B cell (primary cell): ENCODE measurements around the gene AMDHD2. TPM values are rescaled to one million over a fixed set of nuclear protein-coding genes. Genes with fewer than 3 reads are reported as not detected.
"Not testable (repeated sequence)": the region's sequence is repeated elsewhere in the genome, so short reads cannot be mapped to it uniquely, and the experiment has no call there.

Experiments
- ATAC-seq: fragments of 200-7000 bp; cut with Tn5 transposase; one replicate; pipeline ENCODE4 v1.10.0; 2021; ENCODE audit warnings: low read depth, mild to moderate bottlenecking, moderate number of reproducible peaks, moderate library complexity
- CTCF ChIA-PET: fragments of 350-600 bp; sonication (Branson Sonifier 250); formaldehyde crosslinking; loops from one replicate; lab custom pipeline; 2021; ENCODE audit warnings: antibody characterized with exemption, inconsistent platforms; lab: Charles Lee
- POLR2A ChIA-PET: fragments of 350-600 bp; sonication (Branson Sonifier 250); formaldehyde crosslinking; loops from one replicate; lab custom pipeline; 2021; ENCODE audit warnings: antibody characterized with exemption; lab: Charles Lee
- DNase-seq: peaks from one replicate; pipeline ENCODE4 v3.0.0; 2013
- H2AFZ ChIP-seq: 2 replicates; pipeline ENCODE4 v1.6.1; 2012; ENCODE audit warnings: mild to moderate bottlenecking, low read depth, low read length; ENCODE audit not compliant: insufficient read depth, poor library complexity, severe bottlenecking
- H3K27ac ChIP-seq, 2 donors: 1 replicate in 1 of 2; 2 replicates in 1 of 2; pipeline ENCODE4 v1.5.1; 2012 to 2013; ENCODE audit warnings: low read length in 2 of 2, mild to moderate bottlenecking in 2 of 2, moderate library complexity in 1 of 2
- H3K27me3 ChIP-seq, 4 experiments: fragments of 200-600 bp in 1 of 4; sonication (generic) in 1 of 4; replicated peaks in 1 of 4; 1 replicate in 2 of 4; 2 replicates in 2 of 4; pipeline versions ENCODE4 v1.6.1 to v1.7.0; 2013 to 2016; ENCODE audit warnings: low read length in 3 of 4, mild to moderate bottlenecking in 2 of 4, mixed read lengths in 1 of 4, moderate library complexity in 1 of 4; ENCODE audit not compliant: insufficient read depth in 4 of 4, control insufficient read depth in 3 of 4; ENCODE audit errors: control extremely low read depth in 1 of 4
- H3K36me3 ChIP-seq, 2 experiments: replicated peaks in 1 of 2; 1 replicate in 1 of 2; 2 replicates in 1 of 2; pipeline versions ENCODE4 v1.6.1 to v1.7.1; 2013; ENCODE audit warnings: low read length in 1 of 2; ENCODE audit not compliant: insufficient read depth in 2 of 2, control insufficient read depth in 1 of 2; ENCODE audit errors: control extremely low read depth in 1 of 2, extremely low read depth in 1 of 2
- H3K4me1 ChIP-seq, 2 donors: fragments of 200-600 bp in 1 of 2; sonication (generic) in 1 of 2; 1 replicate in 1 of 2; 2 replicates in 1 of 2; pipeline versions ENCODE4 v1.5.1 to v1.6.1; 2013 to 2017; ENCODE audit warnings: low read length in 2 of 2; ENCODE audit not compliant: control insufficient read depth in 2 of 2, insufficient read depth in 2 of 2
- H3K4me2 ChIP-seq: replicated peaks from 2 replicates; pipeline ENCODE3; 2012; ENCODE audit warnings: mild to moderate bottlenecking, low read depth, low read length; ENCODE audit not compliant: poor library complexity, severe bottlenecking
- H3K4me3 ChIP-seq, 5 experiments: fragments of 200-600 bp in 1 of 5; sonication (generic) in 1 of 5; 1 replicate in 3 of 5; 2 replicates in 2 of 5; pipeline versions ENCODE4 v1.5.1 to v1.7.0; 2011 to 2016; ENCODE audit warnings: low read length in 4 of 5, mild to moderate bottlenecking in 4 of 5, low read depth in 2 of 5, control low read depth in 1 of 5, moderate library complexity in 1 of 5; ENCODE audit not compliant: insufficient read depth in 1 of 5; ENCODE audit errors: control extremely low read depth in 1 of 5, extremely low read depth in 1 of 5
- H3K79me2 ChIP-seq: fragments of 200-600 bp; sonication (generic); one replicate; pipeline ENCODE4 v1.6.0; 2016; ENCODE audit warnings: low read length; ENCODE audit not compliant: control insufficient read depth, insufficient read depth
- H3K9ac ChIP-seq: fragments of 200-600 bp; sonication (generic); 2 replicates; pipeline ENCODE4 v1.6.1; 2017; ENCODE audit warnings: mild to moderate bottlenecking, low read length, moderate library complexity
- H3K9me3 ChIP-seq, 3 donors: one replicate each; pipeline versions ENCODE4 v1.6.1 to v1.7.1; 2013; ENCODE audit warnings: low read length in 2 of 3; ENCODE audit not compliant: control insufficient read depth in 2 of 3, insufficient read depth in 1 of 3; ENCODE audit errors: control extremely low read depth in 1 of 3
- H4K20me1 ChIP-seq: 2 replicates; pipeline ENCODE4 v1.6.0; 2012; ENCODE audit warnings: mild to moderate bottlenecking, low read length; ENCODE audit not compliant: insufficient read depth, control insufficient read depth, poor library complexity, severe bottlenecking
- H3K27ac Mint-ChIP-seq: one replicate; pipeline ENCODE4 v1.8.0; 2021; ENCODE audit warnings: mixed read lengths
- H3K27me3 Mint-ChIP-seq: one replicate; pipeline ENCODE4 v1.8.0; 2021; ENCODE audit warnings: mixed read lengths
- H3K4me1 Mint-ChIP-seq: one replicate; pipeline ENCODE4 v1.8.0; 2021; ENCODE audit warnings: mixed read lengths
- H3K4me3 Mint-ChIP-seq: one replicate; pipeline ENCODE4 v1.8.0; 2021; ENCODE audit warnings: mixed read lengths
- H3K9me3 Mint-ChIP-seq: one replicate; pipeline ENCODE4 v1.8.0; 2022; ENCODE audit warnings: mixed read lengths; ENCODE audit not compliant: insufficient read depth
- WGBS: methylation state at CpG from one replicate; pipeline ENCODE4 v1.1.5; 2013; ENCODE audit warnings: missing lambda C conversion rate; ENCODE audit not compliant: insufficient coverage; 5-methylcytosine and 5-hydroxymethylcytosine counted together
- intact Hi-C: fragments of 100-400 bp; cut with micrococcal nuclease; formaldehyde crosslinking; loops from one replicate; pipeline ENCODE4 v1.10.0; 2022
- polyA plus RNA-seq: library from polyadenylated mRNA; depleted of rRNA; stranded (reverse); fragments of >200 nt; gene quantifications from 2 replicates; pipeline ENCODE4 v1.2.3, GENCODE V29; 2012
- small RNA-seq: library from RNA; depleted of rRNA; stranded (forward); fragments of <200 nt; gene quantifications from one replicate; pipeline ENCODE3, GENCODE V24; 2012; ENCODE audit warnings: low replicate concordance, low read depth; ENCODE audit not compliant: insufficient read length
- total RNA-seq, 2 donors: library from RNA; stranded (reverse); fragments of 120-200 nt in 1 of 2; gene quantifications; 1 replicate in 1 of 2; 2 replicates in 1 of 2; pipeline versions ENCODE4 v1.2.3 to v1.2.4, GENCODE V29; 2013 to 2022

AMDHD2 gene
- total and polyA plus RNA-seq, 2 donors (not counting 1 experiment from before 2014, with no cell fraction given): 133 to 209 TPM

DNA sequence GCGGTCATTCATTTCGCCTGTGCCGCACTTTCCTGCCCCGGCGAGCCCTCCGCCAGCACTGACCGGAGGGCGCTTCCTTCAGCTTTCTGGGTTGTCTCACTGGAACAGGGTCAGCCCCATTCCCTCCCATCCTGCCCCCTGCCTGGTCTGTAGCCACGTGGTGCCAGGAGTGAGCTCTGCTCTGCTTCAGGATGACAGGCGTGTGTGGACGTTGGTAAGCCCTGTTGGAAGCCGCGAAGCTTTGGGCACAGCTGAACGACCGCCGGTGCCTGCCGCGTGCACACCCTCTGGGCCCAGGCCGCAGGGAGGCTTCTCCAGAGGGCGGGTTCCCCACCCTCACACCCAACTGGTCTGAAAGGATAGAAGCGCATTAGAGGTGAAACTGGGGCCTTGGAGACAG lies 60.6 kb downstream of the AMDHD2 start:
- H2AFZ ChIP-seq, H3K9me3 ChIP-seq, CTCF ChIA-PET, H3K9ac ChIP-seq, H3K27me3 ChIP-seq, H3K9me3 Mint-ChIP-seq, H3K4me3 ChIP-seq, H3K27me3 Mint-ChIP-seq, H3K4me1 Mint-ChIP-seq, H3K27ac ChIP-seq, H3K4me2 ChIP-seq, intact Hi-C loops, POLR2A ChIA-PET, H3K4me3 Mint-ChIP-seq, H3K4me1 ChIP-seq, ATAC-seq, DNase-seq, H3K27ac Mint-ChIP-seq: not testable (repeated sequence)
- WGBS: no CpG with 5 or more reads among the region's 21 CpGs
- H4K20me1 ChIP-seq: peaks cover 13% of the 10 kb centered on the region
- peaks cover 4 to 13% of the 10 kb centered on the region in 2 experiments for H3K36me3 ChIP-seq
- peaks cover 14% of the 10 kb centered on the region for H3K79me2 ChIP-seq

Small RNA genes within 50 kb of the gene (small RNA-seq; reads per million reads assigned to genes)
- not detected for gene AC093525.1
- not detected for gene MIR3178

Other genes with a start within 250 kb of the AMDHD2 start
- 5.1 and 5.4 TPM in 2 replicates for gene ABCA3, start 179.6 kb upstream of the AMDHD2 start, total RNA-seq
- 2.4 and 3.1 TPM in 2 replicates for gene ABCA3, start 179.6 kb upstream of the AMDHD2 start, polyA plus RNA-seq
- 4.1 and 5.3 TPM in 2 replicates for gene CCNF, start 90.9 kb upstream of the AMDHD2 start, total RNA-seq
- 3.2 and 4.7 TPM in 2 replicates for gene CCNF, start 90.9 kb upstream of the AMDHD2 start, polyA plus RNA-seq
- 1.5 and 2.9 TPM in 2 replicates for gene TEDC2, start 60.3 kb upstream of the AMDHD2 start, total RNA-seq
- gene TEDC2, start 60.3 kb upstream of the AMDHD2 start, polyA plus RNA-seq: 1.1 and 1.2 TPM in 2 replicates
- not detected in 2 replicates for gene NTN3, start 49.1 kb upstream of the AMDHD2 start, total RNA-seq
- gene NTN3, start 49.1 kb upstream of the AMDHD2 start, polyA plus RNA-seq: not detected in 2 replicates
- 8.7 and 9.4 TPM in 2 replicates for gene TBC1D24, start 45.2 kb upstream of the AMDHD2 start, total RNA-seq
- gene TBC1D24, start 45.2 kb upstream of the AMDHD2 start, polyA plus RNA-seq: 6.9 and 7.1 TPM in 2 replicates
- 106 and 118 TPM in 2 replicates for gene ATP6V0C, start 6.4 kb upstream of the AMDHD2 start, total RNA-seq
- 176 and 395 TPM in 2 replicates for gene ATP6V0C, start 6.4 kb upstream of the AMDHD2 start, polyA plus RNA-seq
- gene CEMP1, start 11.0 kb downstream of the AMDHD2 start, total RNA-seq: 1.2 and 2.3 TPM in 2 replicates
- gene CEMP1, start 11.0 kb downstream of the AMDHD2 start, polyA plus RNA-seq: 0.66 and 0.91 TPM in 2 replicates
- gene PDPK1, start 17.6 kb downstream of the AMDHD2 start, total RNA-seq: 84.1 and 86.0 TPM in 2 replicates
- 32.5 and 33.3 TPM in 2 replicates for gene PDPK1, start 17.6 kb downstream of the AMDHD2 start, polyA plus RNA-seq
- 35.1 and 37.3 TPM in 2 replicates for gene KCTD5, start 162.2 kb downstream of the AMDHD2 start, total RNA-seq
- gene KCTD5, start 162.2 kb downstream of the AMDHD2 start, polyA plus RNA-seq: 15.2 and 17.2 TPM in 2 replicates
- 2.4 TPM in 2 replicates for gene PRSS27, start 199.9 kb downstream of the AMDHD2 start, total RNA-seq
- 2.1 and 3.6 TPM in 2 replicates for gene PRSS27, start 199.9 kb downstream of the AMDHD2 start, polyA plus RNA-seq
- gene SRRM2, start 232.3 kb downstream of the AMDHD2 start, total RNA-seq: 1,470 and 1,485 TPM in 2 replicates
- gene SRRM2, start 232.3 kb downstream of the AMDHD2 start, polyA plus RNA-seq: 1,588 and 1,879 TPM in 2 replicates